ENCODE results near the gene RASGRP3.

The RASGRP3 gene

DNA sequence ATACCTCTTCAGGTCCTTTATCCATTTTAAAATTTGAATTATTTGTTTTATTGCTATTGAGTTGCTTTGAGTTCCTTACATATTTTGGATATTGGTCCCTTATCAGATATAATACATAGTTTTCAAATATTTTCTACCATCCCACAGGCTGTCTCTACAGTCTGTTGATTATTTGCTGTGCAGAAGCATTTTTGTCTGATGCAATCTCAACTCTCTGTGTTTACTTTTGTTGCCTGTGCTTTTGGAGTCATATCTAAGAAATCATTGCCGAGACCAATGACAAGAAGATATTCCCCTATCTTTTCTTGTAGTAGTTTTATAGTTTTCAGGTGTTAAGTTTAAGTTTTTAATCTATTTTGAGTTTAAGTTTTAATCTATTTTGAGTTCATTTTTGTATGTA lies 25.2 kb upstream of the RASGRP3 start:
- no peak overlapping the region for H3K4me3 ChIP-seq (ENCODE audit: low read depth, low read length)
- H3K36me3 ChIP-seq (replicated peaks) = no peaks in the 10 kb centered on the region
- TF ChIP-seq, protein P1, sequence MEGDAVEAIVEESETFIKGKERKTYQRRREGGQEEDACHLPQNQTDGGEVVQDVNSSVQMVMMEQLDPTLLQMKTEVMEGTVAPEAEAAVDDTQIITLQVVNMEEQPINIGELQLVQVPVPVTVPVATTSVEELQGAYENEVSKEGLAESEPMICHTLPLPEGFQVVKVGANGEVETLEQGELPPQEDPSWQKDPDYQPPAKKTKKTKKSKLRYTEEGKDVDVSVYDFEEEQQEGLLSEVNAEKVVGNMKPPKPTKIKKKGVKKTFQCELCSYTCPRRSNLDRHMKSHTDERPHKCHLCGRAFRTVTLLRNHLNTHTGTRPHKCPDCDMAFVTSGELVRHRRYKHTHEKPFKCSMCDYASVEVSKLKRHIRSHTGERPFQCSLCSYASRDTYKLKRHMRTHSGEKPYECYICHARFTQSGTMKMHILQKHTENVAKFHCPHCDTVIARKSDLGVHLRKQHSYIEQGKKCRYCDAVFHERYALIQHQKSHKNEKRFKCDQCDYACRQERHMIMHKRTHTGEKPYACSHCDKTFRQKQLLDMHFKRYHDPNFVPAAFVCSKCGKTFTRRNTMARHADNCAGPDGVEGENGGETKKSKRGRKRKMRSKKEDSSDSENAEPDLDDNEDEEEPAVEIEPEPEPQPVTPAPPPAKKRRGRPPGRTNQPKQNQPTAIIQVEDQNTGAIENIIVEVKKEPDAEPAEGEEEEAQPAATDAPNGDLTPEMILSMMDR (IDR thresholded peaks at IDR 0.05; ENCODE audit: low read depth, low read length, missing control alignments) = no peak
- no peak for DNase-seq
- in situ Hi-C loops (cut with HindIII; ENCODE audit: low pct_ligation_motif_present, low sequenced_read_pairs) = no loop called here
- no peak overlapping the region for H3K27ac ChIP-seq
- no peaks in the 10 kb centered on the region for H3K27me3 ChIP-seq (replicated peaks)

DNA sequence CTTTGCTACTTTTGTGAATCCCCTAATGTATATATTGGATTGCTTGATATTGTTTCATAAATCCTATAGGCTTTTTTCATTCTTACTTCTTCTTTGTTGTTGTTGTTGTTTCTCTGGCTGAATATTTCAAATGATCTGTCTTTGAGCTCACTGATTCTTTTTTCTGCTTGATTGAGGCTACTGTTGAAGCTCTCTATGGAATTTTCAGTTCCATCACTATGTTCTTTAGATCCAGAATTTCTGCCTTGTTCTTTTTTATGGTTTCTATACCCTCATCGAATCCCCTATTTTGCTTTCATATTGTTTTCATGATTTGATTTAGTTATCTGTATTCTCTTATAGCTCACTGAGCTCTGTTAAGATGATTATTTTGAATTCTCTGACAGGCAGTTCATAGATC lies 24.6 kb upstream of the RASGRP3 start:
- in situ Hi-C loops (cut with HindIII; ENCODE audit: low pct_ligation_motif_present, low sequenced_read_pairs) = no loop called here
- no peaks in the 10 kb centered on the region for H3K36me3 ChIP-seq (replicated peaks)
- no peak overlapping the region for H3K4me3 ChIP-seq (ENCODE audit: low read depth, low read length)
- DNase-seq = no peak
- no peak overlapping the region for H3K27ac ChIP-seq
- TF ChIP-seq, protein P1 (IDR thresholded peaks at IDR 0.05; ENCODE audit: low read depth, low read length, missing control alignments) = no peak
- H3K27me3 ChIP-seq (replicated peaks) = no peaks in the 10 kb centered on the region

DNA sequence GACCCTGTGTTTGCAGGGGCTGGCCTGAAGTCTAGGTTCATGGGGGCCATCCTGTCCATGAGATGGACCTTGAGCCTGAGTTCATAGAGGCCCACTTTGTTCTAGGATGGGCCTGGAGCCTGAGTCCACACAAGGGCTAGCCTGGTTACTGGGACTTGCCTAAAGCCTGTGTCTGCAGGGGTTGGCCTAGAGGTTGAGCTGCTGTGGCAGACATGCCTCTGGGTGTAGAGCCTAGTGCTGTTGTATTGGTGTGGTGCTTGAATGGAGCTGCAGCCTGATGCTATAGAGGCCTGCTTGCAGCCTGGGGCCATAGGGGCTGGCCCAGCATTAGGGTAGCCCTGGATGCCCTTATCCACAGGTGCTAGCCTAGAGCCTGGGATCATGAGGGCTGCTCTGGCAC lies 23.9 kb upstream of the RASGRP3 start:
- in situ Hi-C loops (cut with HindIII; ENCODE audit: low pct_ligation_motif_present, low sequenced_read_pairs) = no loop called here
- no peaks in the 10 kb centered on the region for H3K27me3 ChIP-seq (replicated peaks)
- TF ChIP-seq, protein P1 (IDR thresholded peaks at IDR 0.05; ENCODE audit: low read depth, low read length, missing control alignments) = no peak
- H3K4me3 ChIP-seq (ENCODE audit: low read depth, low read length) = no peak overlapping the region
- no peak overlapping the region for H3K27ac ChIP-seq
- H3K36me3 ChIP-seq (replicated peaks) = no peaks in the 10 kb centered on the region
- no peak for DNase-seq

DNA sequence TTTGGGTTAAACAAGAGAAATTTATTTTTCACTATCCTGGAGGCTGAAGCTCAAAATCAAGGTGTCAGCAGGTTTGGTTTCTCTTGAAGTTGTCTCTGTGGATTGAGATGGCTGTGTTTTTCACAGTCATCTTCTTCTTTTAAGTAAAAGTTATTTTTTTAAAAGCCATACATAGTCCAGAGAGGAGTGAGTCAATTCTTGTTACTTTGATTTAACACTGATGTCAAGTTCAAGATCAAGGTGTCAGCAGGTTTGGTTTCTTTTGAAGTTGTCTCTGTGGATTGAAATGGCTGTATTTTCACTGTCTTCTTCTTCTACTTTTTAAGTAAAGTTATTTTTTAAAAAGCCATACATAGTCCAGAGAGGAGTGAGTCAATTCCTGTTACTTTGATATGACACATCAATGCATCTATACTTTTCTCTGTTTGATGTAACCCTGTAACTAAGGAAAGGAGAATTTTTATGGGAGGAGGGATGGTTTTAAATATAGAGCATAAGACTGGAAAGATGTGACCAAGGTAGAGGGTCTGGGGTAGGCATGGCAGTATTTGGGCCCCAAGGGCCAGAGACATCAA lies 22.5 kb upstream of the RASGRP3 start:
- in situ Hi-C loops (cut with HindIII; ENCODE audit: low pct_ligation_motif_present, low sequenced_read_pairs) = no loop called here
- no peak for DNase-seq
- TF ChIP-seq, protein P1 (IDR thresholded peaks at IDR 0.05; ENCODE audit: low read depth, low read length, missing control alignments) = no peak
- Histone ChIP-seq H3K27me3 (replicated peaks) (no peaks in the 10 kb centered on the region), H3K27ac (no peak overlapping the region), H3K36me3 (replicated peaks) (no peaks in the 10 kb centered on the region), H3K4me3 (ENCODE audit: low read depth, low read length) (no peak overlapping the region)

DNA sequence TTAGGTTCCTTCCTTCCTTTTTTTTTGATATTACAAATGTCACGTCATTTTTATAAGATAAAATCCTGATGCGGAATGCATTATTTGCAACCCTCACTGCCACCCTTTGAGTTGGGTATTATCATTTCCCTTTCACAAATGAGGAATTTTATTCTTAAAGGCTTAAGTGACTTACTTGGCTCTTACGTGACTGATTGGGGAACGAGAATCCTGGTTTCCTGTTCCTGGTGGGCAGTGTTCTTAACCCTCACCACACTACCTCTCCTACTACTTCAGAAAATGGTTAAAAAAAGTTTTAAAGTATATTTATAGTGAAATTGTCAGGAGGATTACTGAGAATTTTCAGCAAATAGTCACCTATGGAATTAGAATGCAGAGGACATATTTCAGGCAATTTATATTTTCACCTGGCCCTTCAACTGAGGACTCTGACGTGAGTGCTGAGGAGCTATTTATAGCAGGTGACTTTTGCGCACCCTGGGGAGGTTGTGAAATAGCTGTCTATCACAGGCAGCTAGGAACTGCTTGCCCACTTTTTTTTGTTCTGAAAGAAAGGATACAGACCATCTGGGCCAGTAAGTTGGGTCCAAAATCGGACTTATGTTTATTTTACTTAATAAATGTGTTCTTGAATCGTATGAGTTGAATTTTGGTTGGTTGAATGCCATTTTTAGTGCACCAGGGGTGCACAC lies 18.7 kb upstream of the RASGRP3 start:
- peak; percentile 9 for DNase-seq
- TF ChIP-seq, protein P1 (IDR thresholded peaks at IDR 0.05; ENCODE audit: low read depth, low read length, missing control alignments) = no peak
- in situ Hi-C loops (cut with HindIII; ENCODE audit: low pct_ligation_motif_present, low sequenced_read_pairs) = no loop called here

More for the DNA sequence above, 18.7 kb upstream of the RASGRP3 start:
- H3K4me3 ChIP-seq (ENCODE audit: low read depth, low read length) = no peak overlapping the region
- H3K27ac ChIP-seq = no peak overlapping the region
- no peaks in the 10 kb centered on the region for H3K36me3 ChIP-seq (replicated peaks)
- no peaks in the 10 kb centered on the region for H3K27me3 ChIP-seq (replicated peaks)
